NCI-H510A treated with DMSO at 0.1 percent for 48 hours (cell line): ENCODE data around the gene DNTTIP2.
"Not testable (repeated sequence)": the region's sequence is repeated elsewhere in the genome, so short reads cannot be mapped to it uniquely, and the experiment has no call there.

Experiments
- DNase-seq: peaks from one replicate; lab custom pipeline; 2025; lab: John Stamatoyannopoulos, UW

Gene DNTTIP2

DNA sequence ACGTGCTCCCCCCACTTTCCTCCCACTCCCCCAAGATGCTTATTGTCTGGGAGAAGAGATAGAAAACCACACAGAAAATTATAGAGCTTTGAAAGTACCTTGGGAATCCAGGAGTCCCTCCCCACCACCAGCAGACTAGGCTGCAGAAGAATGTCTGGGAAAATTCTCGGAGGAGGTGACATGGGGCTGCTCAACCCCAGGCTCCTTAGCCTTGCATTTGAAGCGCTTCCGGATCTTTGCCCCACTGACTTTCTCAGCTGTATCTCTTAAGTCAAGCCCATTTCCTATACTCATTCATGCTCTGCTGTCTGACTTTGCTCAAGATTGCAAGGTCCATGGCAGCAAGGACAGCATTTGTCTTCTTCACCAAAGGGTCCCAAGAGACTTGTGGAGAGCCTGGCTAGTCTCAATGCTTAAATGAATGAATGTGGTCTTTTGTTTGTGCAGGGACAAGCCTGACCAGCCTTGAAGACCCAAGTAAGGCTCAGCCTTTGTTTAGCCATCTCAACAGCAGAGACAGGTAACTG lies 38.0 kb downstream of the DNTTIP2 start:
- no peak for DNase-seq

DNA sequence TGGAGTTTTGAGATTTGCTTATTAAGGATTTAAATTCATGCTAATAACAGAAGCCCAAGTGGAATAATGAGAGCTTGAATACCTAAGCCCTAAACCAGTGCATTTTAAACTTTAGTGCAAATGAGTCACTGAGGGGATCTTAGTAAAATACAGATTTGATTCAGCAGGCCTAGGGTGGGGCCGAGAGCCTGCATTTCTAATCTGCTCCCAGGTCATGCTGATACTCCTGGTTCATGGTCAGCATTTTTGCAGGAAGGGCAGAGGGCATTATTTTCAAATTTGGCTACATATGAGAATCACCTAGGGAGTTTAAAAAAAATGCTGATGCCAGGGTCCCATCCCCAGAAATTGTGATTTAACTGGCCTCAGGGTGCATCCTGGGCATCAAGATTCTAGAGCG lies 39.3 kb downstream of the DNTTIP2 start:
- no peak for DNase-seq

DNA sequence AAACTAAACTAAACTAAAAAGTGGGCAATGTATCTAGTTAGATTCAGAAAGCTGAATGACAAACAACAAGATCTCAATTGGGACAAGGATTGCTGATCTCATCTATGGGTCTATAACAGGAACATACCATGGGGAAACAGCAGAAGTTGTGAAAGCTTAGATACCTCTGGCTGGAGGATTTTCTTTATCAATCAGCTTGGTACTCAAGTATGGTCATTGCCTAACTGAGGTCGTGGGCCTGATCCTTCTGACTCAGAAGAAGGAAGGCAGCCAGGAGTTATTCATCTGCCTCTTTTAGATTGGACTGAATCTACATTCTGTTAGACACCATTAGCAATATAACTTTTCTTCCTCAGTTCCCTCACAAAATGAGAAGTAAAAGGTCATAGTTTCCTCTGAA lies 39.7 kb downstream of the DNTTIP2 start:
- no peak for DNase-seq

DNA sequence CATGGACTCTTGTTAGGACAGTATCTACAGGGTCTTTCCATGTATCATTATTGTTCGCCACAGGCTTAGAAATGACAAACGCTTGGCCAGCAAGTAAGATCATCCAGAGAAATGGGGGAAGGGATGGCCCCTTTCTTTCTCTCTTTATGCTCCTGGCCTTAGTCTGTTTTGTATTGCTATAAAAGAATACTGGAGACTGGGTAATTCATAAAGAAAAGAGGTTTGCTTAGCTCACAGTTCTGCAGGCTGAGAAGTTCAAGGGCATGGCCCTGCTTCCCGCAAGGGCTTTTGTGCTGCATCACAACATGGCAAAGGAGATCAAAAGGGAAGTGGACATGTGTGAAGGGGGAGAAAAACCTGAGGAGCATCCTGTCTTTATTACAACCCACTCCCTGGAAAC lies 41.0 kb downstream of the DNTTIP2 start:
- DNase-seq, result no peak

DNA sequence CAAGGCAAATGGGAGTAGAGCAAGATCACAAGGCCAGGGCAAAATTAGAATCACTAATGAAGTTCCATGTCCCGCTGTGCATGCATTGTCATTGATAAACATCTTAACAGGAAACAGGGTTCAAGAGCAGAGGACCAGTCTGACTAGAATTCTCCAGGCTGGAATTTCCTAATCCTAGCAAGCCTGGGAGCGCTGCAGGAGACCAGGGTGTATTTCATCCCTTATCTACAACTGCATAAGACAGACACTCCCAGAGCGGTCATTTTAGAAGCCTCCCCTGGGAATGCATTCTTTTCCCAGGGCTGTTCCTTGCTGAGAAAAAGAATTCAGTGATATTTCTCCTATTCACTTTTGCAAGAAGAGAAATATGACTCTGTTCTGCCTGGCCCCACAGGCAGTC lies 45.7 kb downstream of the DNTTIP2 start:
- not testable (repeated sequence) for DNase-seq

DNA sequence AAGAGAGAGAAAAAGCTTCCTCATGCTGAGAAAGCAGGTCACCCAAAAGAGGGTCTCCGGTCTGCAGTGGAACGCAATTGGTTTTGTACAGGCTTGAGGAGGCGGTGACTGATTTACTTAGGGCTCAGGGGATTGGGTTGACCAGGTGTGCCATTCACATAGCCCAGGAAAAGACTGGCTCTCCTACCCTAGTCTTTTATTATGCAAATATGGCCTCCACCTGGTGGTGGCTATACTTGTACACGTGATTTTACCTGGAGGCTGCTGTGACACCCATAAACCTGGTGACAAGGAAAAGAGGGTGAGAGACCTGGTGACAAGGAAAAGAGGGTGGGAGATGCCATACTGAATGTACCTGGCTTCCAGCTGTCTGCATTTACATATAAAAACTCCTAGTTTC lies 49.9 kb downstream of the DNTTIP2 start:
- no peak for DNase-seq

DNA sequence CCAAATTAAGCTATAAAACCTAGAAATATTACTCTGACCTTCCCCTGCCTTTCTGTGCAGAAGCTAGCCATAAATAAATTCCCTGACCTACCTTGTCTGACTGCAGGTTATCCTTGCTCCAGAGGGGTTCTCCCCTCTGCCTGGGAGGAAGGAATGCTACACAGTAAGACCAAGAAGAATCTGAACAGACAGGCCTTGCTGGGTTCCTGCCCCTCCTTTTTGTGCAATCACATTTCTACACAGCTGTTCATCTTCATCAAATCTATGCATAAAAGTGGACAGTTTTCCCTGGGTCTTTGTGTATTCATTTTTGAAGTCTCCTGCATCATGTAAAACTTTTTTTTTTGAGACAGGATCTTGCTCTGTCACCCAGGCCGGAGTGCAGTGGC lies 50.6 kb downstream of the DNTTIP2 start:
- DNase-seq, result no peak

DNA sequence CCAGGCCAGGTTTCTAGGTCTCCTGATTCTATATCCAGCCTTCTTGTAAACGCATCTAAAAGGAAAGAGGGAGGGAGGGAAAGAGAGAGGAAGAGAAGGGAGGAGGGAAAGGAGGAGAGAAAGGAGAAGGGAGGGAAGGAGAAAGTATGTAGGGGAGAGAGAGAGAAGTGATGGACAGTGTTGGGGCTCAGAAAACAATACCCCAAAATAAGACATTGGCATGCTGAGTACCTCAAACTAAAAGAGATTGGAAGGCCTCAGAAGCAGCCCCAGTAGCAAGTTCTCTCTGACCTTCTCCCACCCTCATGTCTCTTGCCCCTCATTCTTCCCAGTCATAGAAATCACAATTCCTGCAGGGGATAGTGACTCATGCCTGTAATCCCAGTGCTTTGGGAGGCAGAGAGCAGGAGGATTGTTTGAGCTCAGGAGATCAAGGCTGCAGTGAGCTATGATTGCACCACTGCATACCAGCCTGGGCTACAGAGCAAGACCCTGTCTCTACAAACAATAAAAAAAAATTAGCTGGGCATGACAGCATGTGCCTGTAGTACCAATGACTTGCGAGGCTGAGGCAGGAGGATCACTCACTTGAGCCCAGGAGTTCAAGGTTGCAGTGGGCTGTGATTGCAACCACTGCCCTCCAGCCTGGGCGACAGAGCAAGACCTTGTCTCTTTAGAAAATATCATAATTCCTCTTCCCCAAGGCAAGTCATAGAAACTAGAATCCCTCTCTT lies 51.2 kb downstream of the DNTTIP2 start:
- DNase-seq, result no peak

DNA sequence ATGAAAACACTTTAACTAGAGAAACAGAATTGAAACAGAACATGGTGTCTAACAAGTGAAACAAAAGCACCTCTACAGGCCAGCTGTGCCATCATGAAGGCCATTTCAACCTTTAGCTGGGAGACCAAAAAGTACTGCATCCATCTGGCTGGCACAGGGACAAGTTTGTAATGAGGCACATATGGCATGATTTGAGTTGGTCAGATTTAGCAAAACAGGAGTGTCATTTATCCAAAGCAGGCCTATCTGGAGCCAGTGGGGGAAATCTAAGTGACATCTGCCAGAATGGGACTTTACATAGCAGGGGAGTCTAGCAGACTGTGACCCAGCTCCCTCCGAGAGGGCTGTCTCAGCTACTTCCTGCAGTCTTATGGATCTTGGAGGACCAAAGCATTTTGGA lies 51.9 kb downstream of the DNTTIP2 start:
- no peak for DNase-seq

DNA sequence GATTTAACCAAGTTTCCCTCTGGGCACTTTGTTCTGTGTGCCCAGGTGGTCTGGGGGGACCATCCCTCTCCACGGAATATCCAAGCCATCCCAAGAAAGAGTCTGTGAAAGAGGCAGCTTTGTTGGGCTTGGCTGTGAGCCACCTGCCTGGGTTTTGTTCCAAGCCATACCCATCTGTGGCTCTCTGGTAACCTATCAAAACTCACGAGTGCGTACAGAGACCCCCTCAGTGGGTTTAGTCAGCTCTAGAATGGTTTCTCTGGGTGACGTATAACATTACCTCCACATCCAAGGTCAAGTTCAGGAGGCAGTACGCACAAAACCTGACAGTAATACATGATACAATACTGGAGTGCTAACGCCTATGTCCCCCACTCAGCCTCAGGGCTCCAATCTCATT lies 54.2 kb downstream of the DNTTIP2 start:
- DNase-seq, result no peak

DNA sequence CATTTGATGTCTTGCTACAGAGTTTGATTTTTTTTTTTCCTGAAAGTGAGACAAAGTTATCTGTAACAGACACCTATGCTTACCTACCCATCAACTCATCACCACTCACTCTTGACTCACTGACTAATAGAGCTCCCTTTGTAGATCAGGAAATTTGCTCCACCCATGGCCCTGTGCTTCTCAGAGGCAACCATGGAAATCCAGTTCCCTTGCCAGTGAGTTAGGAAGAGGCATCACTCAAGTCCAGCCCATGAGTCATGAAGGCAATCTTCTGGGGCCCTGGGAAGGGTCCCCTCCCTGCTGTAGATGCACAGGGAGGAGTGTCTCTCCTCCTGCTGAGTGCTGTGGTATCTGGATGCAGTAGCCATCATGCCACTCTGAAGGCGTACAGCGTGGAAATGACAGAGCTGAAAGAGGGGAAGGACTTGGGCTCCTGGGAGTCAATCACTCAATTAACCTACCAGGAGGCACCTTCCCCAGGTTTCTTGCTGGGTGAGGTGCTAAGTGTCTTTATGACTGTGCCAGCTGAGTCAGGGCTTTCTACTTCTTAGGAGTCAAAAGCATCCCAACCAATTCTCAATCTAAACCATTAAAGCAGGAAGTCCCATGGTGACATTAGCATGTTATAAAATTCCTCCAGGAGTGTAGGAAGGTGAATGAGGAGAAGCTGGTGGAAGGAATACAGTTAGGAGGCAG lies 56.1 kb downstream of the DNTTIP2 start:
- no peak for DNase-seq

DNA sequence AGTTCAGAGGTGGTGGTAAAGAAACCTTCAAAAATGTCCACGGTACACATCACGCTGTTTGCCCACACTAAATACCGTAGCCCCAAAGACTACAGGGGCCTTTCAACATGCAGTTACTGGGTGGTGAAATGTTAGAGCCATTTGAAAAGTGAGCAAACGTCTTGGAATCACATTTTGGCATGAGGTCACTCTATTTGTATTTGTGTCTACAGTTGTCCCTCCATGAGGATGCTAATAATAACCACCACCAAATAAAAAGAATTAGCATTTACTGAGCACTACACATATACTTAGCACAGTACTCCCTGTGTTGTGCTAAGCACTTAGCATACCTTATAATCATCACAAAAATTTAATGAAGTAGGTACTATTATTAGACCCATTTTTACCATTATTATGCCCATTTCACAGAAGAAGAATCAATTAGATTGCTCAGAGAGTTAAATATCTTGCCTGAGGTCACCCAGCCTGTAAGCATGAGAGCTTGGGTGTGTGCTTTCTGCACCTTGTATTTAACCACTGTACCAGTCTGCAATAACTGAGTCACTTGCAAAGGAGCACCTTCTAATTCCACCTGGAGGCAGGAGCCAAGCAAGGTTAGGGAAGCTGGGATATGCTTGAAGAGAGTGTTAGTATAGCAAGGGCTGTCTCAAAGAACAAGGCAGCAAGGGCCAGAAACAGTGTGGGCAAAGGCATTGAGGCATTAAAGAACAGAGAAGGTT lies 57.4 kb downstream of the DNTTIP2 start:
- DNase-seq, result no peak

DNA sequence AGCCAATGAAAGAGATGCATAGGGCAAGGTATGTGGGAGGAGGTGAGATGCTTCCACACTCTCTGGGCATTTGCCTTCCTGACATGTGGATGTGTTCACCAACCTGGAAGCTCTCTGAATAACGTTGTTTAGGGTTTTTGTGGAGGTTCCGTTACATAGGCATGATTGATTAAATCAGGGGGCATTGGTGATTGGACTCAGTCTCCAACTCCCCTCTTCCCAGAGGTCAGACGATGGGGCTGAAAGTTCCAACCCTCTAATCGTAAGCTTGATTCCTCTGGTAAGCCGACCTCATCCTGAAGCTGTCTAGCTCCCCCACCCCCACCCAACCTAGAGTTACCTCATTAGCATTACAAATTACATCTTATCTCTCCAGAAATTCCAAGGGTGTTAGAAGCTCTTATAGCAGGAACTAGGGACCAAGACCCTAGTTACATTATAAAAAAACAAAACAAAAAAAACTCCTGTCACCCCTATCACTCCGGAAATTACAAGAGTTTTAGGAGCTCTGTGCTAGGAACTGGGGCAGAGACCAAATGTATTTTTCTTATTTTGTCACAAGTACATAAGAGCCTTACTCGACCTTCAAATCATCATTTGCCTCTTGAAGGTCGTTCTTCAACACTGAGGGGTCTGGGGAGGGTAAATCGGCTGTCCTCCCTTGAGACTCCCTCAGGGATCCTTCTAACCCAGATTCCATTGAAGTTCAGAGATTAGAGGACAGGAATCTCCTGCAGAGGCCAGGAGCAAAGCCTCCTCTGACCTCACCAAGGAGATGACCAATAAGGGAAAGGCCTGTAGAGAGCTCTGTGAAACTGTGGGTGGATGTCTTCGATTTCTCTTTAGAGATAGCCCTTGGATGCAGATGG lies 58.2 kb downstream of the DNTTIP2 start:
- DNase-seq, result no peak

DNA sequence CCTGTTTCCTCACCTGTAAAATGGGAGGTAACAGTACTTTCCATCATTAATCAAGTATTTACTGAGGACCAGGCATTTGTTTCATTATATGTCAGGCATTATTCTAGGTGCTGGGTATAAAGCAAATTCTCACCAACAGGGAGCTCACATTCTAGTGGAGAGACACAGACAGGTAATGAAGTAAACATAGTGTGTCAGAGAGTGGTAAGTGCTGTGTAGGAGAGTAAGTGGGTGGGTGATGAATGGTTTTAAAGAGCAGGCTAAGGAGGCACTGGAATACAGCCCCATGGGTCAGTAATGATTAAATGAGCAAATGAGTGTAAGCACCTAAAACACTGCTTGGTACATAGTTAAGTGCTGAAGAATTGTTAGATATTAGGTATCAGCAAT lies 60.4 kb downstream of the DNTTIP2 start:
- DNase-seq, result no peak

DNA sequence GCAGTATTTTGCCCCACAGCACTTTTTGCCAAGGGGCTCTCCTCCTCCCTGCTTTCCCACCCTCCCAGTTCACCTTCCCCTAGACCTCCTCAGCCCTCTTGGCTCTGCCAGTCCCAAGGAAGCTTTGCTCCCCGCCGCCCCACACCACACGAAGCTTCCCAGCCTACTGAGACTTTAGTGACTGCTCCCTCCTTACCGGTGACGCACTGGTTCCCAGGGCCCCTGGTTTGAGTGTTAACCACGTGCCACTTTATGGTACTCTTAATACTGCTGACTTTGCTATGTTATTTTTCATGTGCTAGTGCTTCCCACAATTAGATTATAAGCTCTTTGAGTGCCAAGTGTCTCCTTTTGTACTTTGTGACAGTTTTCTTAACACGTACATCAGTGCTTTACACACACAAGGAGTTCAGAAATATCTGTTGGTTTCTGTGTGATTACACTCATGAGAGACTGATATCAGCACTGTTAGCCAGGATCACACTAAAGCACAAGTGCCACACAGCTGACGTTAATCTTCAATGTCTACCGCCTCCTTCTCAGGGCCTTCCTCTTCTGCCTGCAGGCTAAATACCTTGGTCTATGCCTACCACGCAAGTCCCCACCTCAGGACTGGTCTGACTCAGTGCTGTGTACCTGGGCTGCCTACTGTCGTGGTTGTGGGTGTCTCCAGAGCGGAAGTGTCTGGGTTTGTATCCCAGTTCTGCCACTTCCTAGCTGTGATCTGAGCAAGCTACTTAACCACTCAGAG lies 61.0 kb downstream of the DNTTIP2 start:
- peak; percentile 34 for DNase-seq

DNA sequence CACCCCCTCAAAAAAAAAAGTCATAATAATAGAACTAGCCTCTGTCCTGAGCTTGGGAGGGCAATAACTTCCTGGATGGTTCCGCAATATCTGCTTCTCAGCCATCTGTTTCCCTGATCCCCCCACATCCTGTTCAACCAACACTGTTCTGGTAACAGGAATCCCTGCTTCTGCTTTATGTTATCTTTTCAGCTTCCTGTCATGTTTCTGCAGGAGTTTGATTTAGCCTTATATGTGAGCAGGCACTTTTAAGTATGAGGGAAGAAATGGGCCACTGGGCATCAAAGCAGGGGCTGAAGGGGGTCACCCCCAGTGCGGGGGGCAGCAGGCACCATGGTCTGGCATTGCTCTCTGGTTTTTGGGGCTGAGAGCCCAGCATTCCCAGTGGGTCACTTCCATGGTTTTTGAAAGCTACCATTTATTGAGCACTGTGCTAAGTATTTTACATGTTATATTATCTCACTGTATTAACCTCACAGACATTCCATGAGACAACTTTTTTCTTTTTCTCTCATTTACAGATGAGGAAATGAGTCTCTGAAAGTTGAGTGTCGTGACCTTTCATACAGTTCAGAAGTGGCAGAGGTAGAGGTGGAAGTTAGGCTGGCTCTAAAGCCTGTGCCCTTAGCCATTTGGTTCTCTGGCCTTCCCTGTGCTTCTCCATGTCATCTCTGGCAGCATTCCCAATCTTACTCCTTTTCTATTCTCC lies 61.9 kb downstream of the DNTTIP2 start:
- peak; percentile 16 for DNase-seq
